HL-60 (cell line): ENCODE results near the gene LZTR1.

ENCODE experiments used
- DNase-seq, 2 experiments: peaks; one replicate each; pipeline ENCODE4 v3.0.0-alpha.2; 2010 to 2020; ENCODE audit warnings: low read depth in 1 of 2, low spot score in 1 of 2
- H3K27ac ChIP-seq: fragments of 250-450 bp; sonication (Bioruptor Pico); replicated peaks from 2 replicates; pipeline ENCODE4 v1.5.1; 2020; ENCODE audit warnings: mild to moderate bottlenecking, moderate library complexity
- H3K27me3 ChIP-seq: fragments of 250-450 bp; sonication (Bioruptor Pico); 2 replicates; pipeline ENCODE4 v1.5.1; 2021; ENCODE audit warnings: mild to moderate bottlenecking, moderate library complexity; ENCODE audit not compliant: insufficient read depth, poor library complexity, severe bottlenecking
- H3K4me3 ChIP-seq: replicated peaks from 2 replicates; pipeline ENCODE4 v1.5.1; 2011; ENCODE audit warnings: mild to moderate bottlenecking, control low read depth, low read length; ENCODE audit not compliant: insufficient read depth
- CTCF ChIP-seq: IDR thresholded peaks from one replicate; pipeline ENCODE4 v1.5.1; 2011; ENCODE audit warnings: low read length, control low read depth, inconsistent platforms; ENCODE audit not compliant: insufficient read depth
- GABPA ChIP-seq: IDR thresholded peaks from 2 replicates; pipeline ENCODE4 v1.6.1; 2012; ENCODE audit warnings: low read depth
- POLR2AphosphoS5 ChIP-seq: IDR thresholded peaks from 2 replicates; pipeline ENCODE4 v1.6.1; 2012; ENCODE audit warnings: low read depth
- REST ChIP-seq: IDR thresholded peaks from 2 replicates; pipeline ENCODE4 v1.6.1; 2012; ENCODE audit warnings: low read depth; ENCODE audit not compliant: insufficient replicate concordance
- SPI1 ChIP-seq: IDR thresholded peaks from 2 replicates; pipeline ENCODE4 v1.6.1; 2012; ENCODE audit warnings: low read depth, mild to moderate bottlenecking, borderline replicate concordance

Gene LZTR1

GRCh38 chr22:21031545-21032036, 49.5 kb downstream of the LZTR1 start:
- no peak overlapping the region for H3K4me3 ChIP-seq

GRCh38 chr22:21032037-21032867, 50.2 kb downstream of the LZTR1 start, which contains the start of gene SLC7A4:
SLC7A4 (minus strand) TSS chr22:21032561; CDS start chr22:21031812, 749 bp downstream.
- TF ChIP-seq POLR2AphosphoS5 = no peak
- TF ChIP-seq SPI1 = no peak
- TF ChIP-seq CTCF = no peak
- TF ChIP-seq REST = no peak
- Histone ChIP-seq H3K27ac (no peak within 1 kb of the TSS), H3K27me3 (peaks cover 22% of the 10 kb centered on the region), H3K4me3 (no peak within 1 kb of the TSS)
- no peak for DNase-seq

More at GRCh38 chr22:21031545-21032036, 49.5 kb downstream of the LZTR1 start:
- no peak for DNase-seq
- no peak for TF ChIP-seq CTCF
- H3K27ac ChIP-seq = no peak overlapping the region
- H3K27me3 ChIP-seq = peaks cover 22% of the 10 kb centered on the region

GRCh38 chr22:21032868-21033688, 51.0 kb downstream of the LZTR1 start:
- Histone ChIP-seq H3K27me3 (peaks cover 22% of the 10 kb centered on the region), H3K4me3 (no peak overlapping the region)

More at GRCh38 chr22:21032868-21033688, 51.0 kb downstream of the LZTR1 start:
- H3K27ac ChIP-seq = no peak overlapping the region
- no peak for DNase-seq
- TF ChIP-seq POLR2AphosphoS5 (no peak), GABPA (no peak), CTCF (no peak), REST (no peak), SPI1 (no peak)
